GM18873 (cell line): ENCODE data around the gene CDC14A.

ENCODE experiments used
- ATAC-seq: cut with Tn5 transposase; IDR thresholded peaks from one replicate; pipeline ENCODE4 v1.9.1; 2021; ENCODE audit warnings: mild to moderate bottlenecking, moderate library complexity, moderate number of reproducible peaks; ENCODE audit not compliant: unreplicated experiment, low FRiP score

CDC14A gene

GRCh38 chr1:100440075-100440809 lies 87.9 kb downstream of the CDC14A start:
- no peak for ATAC-seq

- ATAC-seq, result no peak
Measured at GRCh38 chr1:100441146-100441545, 88.8 kb downstream of the CDC14A start.

DNA sequence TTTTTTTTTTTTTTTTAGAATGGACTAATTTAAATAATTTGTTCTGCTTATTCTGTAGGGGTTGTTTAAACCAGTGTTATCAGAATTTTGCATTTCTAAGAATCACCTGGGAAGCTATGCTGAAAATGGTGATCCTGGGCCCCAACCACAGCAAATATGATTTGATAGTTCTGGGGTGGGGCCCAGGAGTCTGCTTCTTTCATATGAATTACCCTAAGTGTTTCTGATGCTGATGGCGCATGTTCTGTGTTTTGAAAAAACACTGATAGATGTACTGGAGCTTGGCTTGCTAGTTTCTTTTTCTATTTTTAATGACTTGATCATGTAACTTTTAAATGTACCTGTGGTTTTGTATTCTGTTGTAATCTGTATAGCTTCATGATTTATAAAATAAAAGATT lies 89.3 kb downstream of the CDC14A start:
- ATAC-seq, result no peak

GRCh38 chr1:100443811-100444571 lies 91.7 kb downstream of the CDC14A start:
- peak; percentile 81 for ATAC-seq

- no peak for ATAC-seq
Measured at GRCh38 chr1:100445565-100445964, 93.3 kb downstream of the CDC14A start.

- ATAC-seq, result no peak
Measured at GRCh38 chr1:100448366-100448765, 96.1 kb downstream of the CDC14A start.

DNA sequence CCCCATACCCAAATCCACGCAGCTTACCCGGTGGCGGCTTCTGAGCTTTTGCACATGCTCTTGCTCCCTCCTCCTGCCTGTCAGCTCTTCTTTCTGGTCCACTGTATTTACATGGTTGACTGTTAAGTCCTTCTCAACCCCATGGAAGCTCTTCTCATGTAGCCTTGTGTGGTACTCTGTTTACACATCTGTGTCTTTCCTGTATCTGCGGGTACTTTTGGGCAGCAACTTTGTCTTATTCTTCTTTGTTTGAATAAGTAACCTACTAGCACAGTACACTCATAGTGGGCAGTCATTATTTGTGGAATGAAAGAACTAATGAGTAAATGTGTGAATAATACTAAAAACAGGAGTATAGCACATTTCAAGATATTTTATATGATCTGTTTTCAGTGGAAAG lies 97.2 kb downstream of the CDC14A start:
- peak; percentile 86 for ATAC-seq

DNA sequence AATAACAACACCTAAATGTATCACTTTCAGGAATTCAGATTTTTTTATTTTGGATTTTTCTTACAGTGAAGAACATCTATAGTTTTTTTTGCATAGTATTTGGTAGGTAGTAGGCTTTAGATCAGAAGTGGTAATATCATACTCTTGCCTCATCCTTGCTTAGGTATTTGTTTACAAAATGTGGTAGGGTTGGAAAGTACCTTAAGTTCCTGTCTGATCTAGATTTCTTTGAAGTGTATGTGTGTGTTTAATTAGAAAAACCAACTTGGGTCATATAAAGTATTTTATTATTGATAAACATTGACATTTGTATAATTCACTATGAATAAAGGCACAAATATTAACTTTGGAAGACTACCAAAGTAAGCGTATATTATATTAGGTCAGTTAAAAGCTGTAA lies 100.3 kb downstream of the CDC14A start:
- ATAC-seq, result peak; percentile 76

DNA sequence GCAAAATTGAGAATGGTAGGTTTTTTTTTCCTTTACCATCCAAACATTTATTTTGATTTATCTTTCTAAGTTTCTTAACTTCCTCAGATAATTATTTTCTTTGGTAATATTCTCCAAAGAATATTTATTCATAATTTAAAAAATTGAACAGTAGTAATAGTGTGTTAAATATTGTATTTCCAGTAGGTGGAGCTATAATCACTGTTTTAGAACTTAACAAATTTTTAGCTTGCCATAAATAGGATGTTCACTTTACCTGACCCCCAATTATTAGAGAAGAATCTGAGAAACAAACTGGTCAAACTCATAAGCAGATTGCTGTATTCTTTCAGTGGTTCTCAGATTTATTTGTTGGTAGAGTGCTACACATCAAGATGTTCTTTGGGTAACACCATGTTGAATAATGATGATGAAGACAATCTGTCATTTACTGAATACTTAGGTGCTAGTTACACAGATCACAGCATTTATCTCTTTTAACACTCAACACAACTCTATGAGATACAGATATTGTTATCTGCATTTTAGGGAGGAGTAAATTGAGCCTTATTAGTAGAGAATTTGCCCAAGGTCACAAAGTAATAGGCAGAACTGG lies 103.3 kb downstream of the CDC14A start:
- ATAC-seq, result no peak

DNA sequence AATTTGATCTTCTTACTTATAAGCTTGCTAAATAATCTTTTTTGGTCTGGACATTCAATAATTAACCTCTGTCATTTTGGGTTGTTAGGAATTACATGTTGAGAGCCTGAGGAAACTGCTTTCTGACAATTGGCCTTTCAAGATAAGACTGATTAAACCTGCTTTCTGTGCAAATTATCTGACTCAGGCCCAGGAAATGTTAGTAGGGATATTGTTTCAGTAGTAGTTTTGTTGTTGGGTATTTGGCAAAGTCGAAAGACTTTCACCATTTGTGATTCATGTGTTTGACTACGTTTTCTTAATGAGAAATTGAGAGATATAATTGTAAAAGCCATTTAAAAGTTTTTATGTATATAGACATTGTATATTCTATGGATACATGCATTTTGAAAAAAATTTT lies 104.6 kb downstream of the CDC14A start:
- no peak for ATAC-seq

GRCh38 chr1:100457683-100458082 lies 105.4 kb downstream of the CDC14A start:
- no peak for ATAC-seq

- no peak for ATAC-seq
Measured at GRCh38 chr1:100458661-100459357, 106.5 kb downstream of the CDC14A start.

DNA sequence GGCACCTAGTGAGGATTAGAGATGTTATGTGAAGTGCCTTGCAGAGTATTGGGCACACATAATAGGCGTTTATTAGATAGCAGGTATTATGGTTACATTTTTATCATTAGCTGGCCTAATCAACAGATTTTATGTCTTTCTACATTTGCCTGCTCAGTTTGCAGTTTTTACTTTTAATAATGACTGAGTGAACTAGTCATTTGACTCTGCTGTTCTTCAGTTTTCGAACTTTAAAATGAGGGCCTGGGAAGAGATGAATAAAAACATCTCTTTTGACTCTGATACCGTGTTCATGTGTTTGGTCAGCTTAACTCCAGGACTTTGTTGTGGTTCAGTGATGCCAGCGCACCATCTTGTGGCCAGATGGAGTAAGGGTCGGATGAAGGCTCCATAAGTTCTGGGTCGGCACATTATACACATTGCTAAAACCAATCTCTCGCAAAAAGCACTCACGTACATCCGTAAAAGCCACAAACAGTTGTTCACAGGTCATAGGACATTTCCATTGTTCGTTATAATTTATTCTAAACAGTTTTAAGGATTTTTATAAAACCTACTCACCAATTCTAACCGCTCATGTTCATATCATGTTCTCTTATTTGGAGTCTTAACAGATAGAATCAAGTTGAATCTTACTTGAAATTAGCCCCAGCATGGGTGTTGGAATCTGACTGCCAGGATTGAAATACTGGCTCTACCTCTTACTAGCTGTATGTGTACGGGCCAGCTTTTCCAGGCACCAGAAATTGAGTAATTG lies 107.2 kb downstream of the CDC14A start:
- ATAC-seq, result peak; percentile 83

- no peak for ATAC-seq
Measured at GRCh38 chr1:100461222-100461621, 108.9 kb downstream of the CDC14A start.

DNA sequence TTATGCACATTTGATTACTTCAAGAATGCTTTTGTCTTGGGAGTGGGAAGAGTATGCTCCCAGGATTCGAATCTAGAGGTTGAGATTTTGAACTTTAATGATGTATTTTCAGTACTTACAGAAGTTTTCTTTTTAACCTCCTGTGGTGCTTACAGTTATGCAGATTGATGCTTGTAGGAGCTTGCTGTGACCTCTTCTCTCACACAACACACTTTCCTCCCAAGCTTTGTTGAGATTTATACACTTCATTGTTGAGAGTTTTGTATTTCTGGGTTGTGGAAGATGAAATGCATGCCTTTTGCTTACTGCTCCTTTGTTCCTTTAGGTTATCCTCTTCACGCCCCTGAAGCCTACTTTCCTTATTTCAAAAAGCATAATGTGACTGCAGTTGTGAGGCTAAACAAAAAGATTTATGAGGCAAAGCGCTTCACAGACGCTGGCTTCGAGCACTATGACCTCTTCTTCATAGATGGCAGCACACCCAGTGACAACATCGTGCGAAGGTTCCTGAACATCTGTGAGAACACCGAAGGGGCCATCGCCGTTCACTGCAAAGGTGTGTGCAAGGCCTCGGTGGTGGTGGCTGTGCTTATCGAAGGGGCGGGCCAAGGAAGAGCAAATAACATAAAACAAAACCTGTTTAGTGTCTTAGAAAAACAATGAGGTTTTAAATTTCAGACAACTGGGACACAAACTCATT lies 110.2 kb downstream of the CDC14A start:
- ATAC-seq, result no peak

- peak; percentile 78 for ATAC-seq
Measured at GRCh38 chr1:100463791-100464424, 111.6 kb downstream of the CDC14A start.

DNA sequence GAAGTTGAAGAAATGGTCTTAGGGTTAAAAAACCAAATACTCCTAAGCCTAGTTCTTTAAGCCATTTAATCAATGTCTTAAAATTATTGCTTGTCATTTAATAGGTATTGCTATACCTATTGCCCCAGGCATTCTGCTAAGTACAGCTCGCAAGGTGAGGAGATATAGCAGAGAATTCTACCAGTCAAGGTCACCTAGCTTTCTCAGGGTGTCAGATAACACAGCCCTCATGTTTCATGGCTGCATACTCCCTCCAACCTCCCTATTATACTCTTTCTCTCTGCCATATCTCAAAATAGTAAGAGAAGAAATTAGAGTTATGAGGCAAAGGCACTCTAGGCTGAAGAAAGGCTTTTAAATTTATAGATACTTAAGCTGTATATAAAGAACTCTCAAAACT lies 117.3 kb downstream of the CDC14A start:
- no peak for ATAC-seq

- no peak for ATAC-seq
Measured at GRCh38 chr1:100474834-100475233, 122.5 kb downstream of the CDC14A start.

DNA sequence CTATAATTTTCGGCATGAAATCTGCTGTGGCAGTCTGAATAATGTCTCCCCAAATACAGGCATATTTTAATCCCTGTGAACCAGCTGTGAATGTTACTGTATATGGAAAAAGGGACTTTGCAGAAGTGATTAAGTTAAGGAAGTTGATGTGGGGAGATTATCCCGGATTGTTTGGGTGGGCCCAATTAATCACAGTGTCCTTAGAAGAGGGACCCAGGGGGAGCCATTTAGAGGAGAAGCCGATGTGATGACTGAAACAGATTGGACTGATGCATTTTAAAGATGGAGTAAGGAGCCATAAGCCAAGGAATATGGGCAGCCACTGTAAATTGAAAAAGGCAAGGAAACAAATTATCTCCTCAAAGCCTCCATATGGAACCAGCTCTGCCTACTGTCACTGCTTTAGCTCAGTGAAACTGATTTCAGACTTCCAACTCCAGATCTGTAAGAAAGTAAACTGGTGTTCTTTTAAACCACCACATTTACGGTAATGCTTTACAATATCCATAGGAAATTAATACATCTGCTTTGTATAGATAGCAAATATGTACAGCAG lies 124.5 kb downstream of the CDC14A start:
- ATAC-seq, result no peak
